ENCODE data around the gene LRPPRC. TPM values are rescaled to one million over a fixed set of nuclear protein-coding genes. Genes with fewer than 3 reads are reported as not detected.

LRPPRC gene
- polyA plus RNA-seq (2012; ENCODE audit: insufficient read depth, insufficient read length, low read depth) = 145 TPM

GRCh38 chr2:43995733-43996533, at the start of gene LRPPRC:
Gene LRPPRC, minus strand, starts transcription at chr2:43995989. Its CDS starts 42 bp downstream, at chr2:43995947.
- peak; percentile 95 for DNase-seq
- Histone ChIP-seq H3K27me3 (no peaks in the 10 kb centered on the region), H3K4me1 (peaks cover 5% of the 10 kb centered on the region; the same call in 1 of the 2 replicates), H3K9me3 (no peaks in the 10 kb centered on the region), H3K4me3 (ENCODE audit: low read depth, low read length) (peak within 1 kb of the TSS; percentile 90), H3K36me3 (peaks cover 45% of the 10 kb centered on the region)
- TF ChIP-seq, protein P1, sequence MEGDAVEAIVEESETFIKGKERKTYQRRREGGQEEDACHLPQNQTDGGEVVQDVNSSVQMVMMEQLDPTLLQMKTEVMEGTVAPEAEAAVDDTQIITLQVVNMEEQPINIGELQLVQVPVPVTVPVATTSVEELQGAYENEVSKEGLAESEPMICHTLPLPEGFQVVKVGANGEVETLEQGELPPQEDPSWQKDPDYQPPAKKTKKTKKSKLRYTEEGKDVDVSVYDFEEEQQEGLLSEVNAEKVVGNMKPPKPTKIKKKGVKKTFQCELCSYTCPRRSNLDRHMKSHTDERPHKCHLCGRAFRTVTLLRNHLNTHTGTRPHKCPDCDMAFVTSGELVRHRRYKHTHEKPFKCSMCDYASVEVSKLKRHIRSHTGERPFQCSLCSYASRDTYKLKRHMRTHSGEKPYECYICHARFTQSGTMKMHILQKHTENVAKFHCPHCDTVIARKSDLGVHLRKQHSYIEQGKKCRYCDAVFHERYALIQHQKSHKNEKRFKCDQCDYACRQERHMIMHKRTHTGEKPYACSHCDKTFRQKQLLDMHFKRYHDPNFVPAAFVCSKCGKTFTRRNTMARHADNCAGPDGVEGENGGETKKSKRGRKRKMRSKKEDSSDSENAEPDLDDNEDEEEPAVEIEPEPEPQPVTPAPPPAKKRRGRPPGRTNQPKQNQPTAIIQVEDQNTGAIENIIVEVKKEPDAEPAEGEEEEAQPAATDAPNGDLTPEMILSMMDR (IDR thresholded peaks at IDR 0.05; ENCODE audit: low read depth, low read length) = no peak

- Histone ChIP-seq H3K4me3 (ENCODE audit: low read depth, low read length) (no peak overlapping the region), H3K27me3 (no peaks in the 10 kb centered on the region), H3K4me1 (no peaks in the 10 kb centered on the region), H3K9me3 (no peaks in the 10 kb centered on the region), H3K36me3 (no peaks in the 10 kb centered on the region)
- no peak for DNase-seq
- TF ChIP-seq, protein P1 (IDR thresholded peaks at IDR 0.05; ENCODE audit: low read depth, low read length) = no peak
These were observed 49.3 kb upstream of the LRPPRC start for GRCh38 chr2:44045061-44045460.

- no peaks in the 10 kb centered on the region for H3K27me3 ChIP-seq
- H3K4me1 ChIP-seq = no peaks in the 10 kb centered on the region
- peak; percentile 95 for DNase-seq
- H3K36me3 ChIP-seq = no peaks in the 10 kb centered on the region
- no peak overlapping the region; the same call in 1 of the 2 replicates for H3K4me3 ChIP-seq (ENCODE audit: low read depth, low read length)
- TF ChIP-seq, protein P1 (IDR thresholded peaks at IDR 0.05; ENCODE audit: low read depth, low read length) = peak; percentile 97
- no peaks in the 10 kb centered on the region for H3K9me3 ChIP-seq
These were observed 48.5 kb upstream of the LRPPRC start for GRCh38 chr2:44044281-44044720.

DNA sequence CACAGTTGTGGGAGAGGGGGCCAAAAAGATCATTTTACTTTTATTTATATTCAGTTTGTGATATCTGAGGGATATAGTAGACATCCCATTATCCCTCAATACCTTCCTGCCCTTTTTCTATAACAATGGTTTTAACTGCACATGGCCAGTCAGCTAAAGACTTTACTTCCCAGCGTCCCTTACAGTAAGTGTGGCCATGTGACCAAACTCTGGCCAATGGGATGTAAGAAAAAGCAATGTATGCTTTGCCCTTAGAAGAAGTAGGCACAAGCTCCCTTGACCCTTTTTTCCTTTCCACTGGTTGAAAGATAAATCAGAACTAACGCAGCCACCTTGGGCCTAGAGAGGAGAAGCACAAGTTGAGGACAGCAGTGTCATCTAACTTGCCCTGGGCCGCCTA, 44.6 kb upstream of the LRPPRC start:
- H3K9me3 ChIP-seq = no peaks in the 10 kb centered on the region
- DNase-seq = no peak
- H3K4me1 ChIP-seq = no peaks in the 10 kb centered on the region
- H3K27me3 ChIP-seq = no peaks in the 10 kb centered on the region
- no peak overlapping the region for H3K4me3 ChIP-seq (ENCODE audit: low read depth, low read length)
- no peaks in the 10 kb centered on the region for H3K36me3 ChIP-seq
- TF ChIP-seq, protein P1 (IDR thresholded peaks at IDR 0.05; ENCODE audit: low read depth, low read length) = no peak

GRCh38 chr2:44038277-44038676, 42.5 kb upstream of the LRPPRC start:
- H3K36me3 ChIP-seq = no peaks in the 10 kb centered on the region
- no peaks in the 10 kb centered on the region for H3K27me3 ChIP-seq
- H3K4me3 ChIP-seq (ENCODE audit: low read depth, low read length) = no peak overlapping the region
- DNase-seq = no peak
- no peaks in the 10 kb centered on the region for H3K4me1 ChIP-seq
- TF ChIP-seq, protein P1 (IDR thresholded peaks at IDR 0.05; ENCODE audit: low read depth, low read length) = no peak
- no peaks in the 10 kb centered on the region for H3K9me3 ChIP-seq

DNA sequence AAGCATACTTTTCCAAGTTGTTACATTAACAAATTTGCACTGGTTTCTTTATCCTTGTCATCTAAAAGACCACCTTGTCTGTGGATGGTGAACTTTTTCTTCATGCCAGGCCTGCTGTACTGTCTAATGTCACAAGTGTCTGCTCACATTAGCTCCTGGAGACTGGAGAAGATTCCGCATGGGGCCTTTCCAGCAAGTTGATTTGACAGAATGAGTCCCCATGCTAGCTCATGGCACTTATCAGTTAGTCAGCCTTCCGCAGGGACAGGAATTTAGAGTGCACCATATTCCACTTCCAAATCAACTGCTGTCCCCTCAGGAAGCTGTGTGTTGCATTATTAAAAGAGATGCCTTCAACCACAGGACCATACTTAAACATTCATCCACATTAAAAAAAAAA, 41.4 kb upstream of the LRPPRC start:
- H3K36me3 ChIP-seq = no peaks in the 10 kb centered on the region
- no peaks in the 10 kb centered on the region for H3K4me1 ChIP-seq
- TF ChIP-seq, protein P1 (IDR thresholded peaks at IDR 0.05; ENCODE audit: low read depth, low read length) = no peak
- H3K4me3 ChIP-seq (ENCODE audit: low read depth, low read length) = no peak overlapping the region
- H3K27me3 ChIP-seq = no peaks in the 10 kb centered on the region
- no peak for DNase-seq
- no peaks in the 10 kb centered on the region for H3K9me3 ChIP-seq
